GM12891 (cell line): ENCODE results near the gene ZNF217. TPM values are rescaled to one million over a fixed set of nuclear protein-coding genes. Genes with fewer than 3 reads are reported as not detected.
A peak's percentile ranks its signal among the peaks of the same experiment; 100 is the strongest.
"Not testable (repeated sequence)": the region's sequence is repeated elsewhere in the genome, so short reads cannot be mapped to it uniquely, and the experiment has no call there.

Source experiments
- DNase-seq: peaks from one replicate; pipeline ENCODE4 v3.0.0; 2011; ENCODE audit warnings: low spot score; ENCODE audit not compliant: insufficient read length
- FAIRE-seq: peaks from 2 replicates; lab custom pipeline; 2011; peaks lifted over from hg19 to GRCh38; lab: Jason Lieb, UNC
- PAX5 ChIP-seq: IDR thresholded peaks from 2 replicates; pipeline ENCODE4 v1.6.1; 2011; ENCODE audit warnings: low read length, moderate library complexity, mild to moderate bottlenecking; ENCODE audit not compliant: insufficient read depth, severe bottlenecking
- POLR2A ChIP-seq: IDR thresholded peaks from 2 replicates; pipeline ENCODE4 v1.6.1; 2011; ENCODE audit warnings: low read depth, low read length, control low read depth
- POLR2AphosphoS5 ChIP-seq: IDR thresholded peaks from 2 replicates; pipeline ENCODE4 v1.6.1; 2011; ENCODE audit warnings: low read depth, low read length, control low read depth
- POU2F2 ChIP-seq: IDR thresholded peaks from 2 replicates; pipeline ENCODE4 v1.6.1; 2011; ENCODE audit warnings: low read depth, mild to moderate bottlenecking, control low read depth, low read length, moderate library complexity
- SPI1 ChIP-seq: IDR thresholded peaks from 2 replicates; pipeline ENCODE4 v1.6.1; 2011; ENCODE audit warnings: low read depth, low read length, control low read depth
- TAF1 ChIP-seq: IDR thresholded peaks from 2 replicates; pipeline ENCODE4 v1.6.1; 2011; ENCODE audit warnings: low read depth, low read length, control low read depth
- polyA plus RNA-seq: library from polyadenylated mRNA; unstranded; fragments of >200 nt; gene quantifications from one replicate; pipeline ENCODE4 v1.2.1, GENCODE V29; 2012; ENCODE audit warnings: low read depth, missing spikeins, inconsistent platforms; ENCODE audit not compliant: missing spikeins

ZNF217 gene
- 19.2 TPM for polyA plus RNA-seq

GRCh38 chr20:53593466-53594007 lies at the start of gene ZNF217:
Gene ZNF217 (minus strand): TSS chr20:53593839. CDS start chr20:53582826, 11,013 bp downstream.
- FAIRE-seq, DNase-seq: not testable (repeated sequence)
- peak; percentile 60; the same call in 1 of the 2 replicates for TF ChIP-seq POLR2AphosphoS5

- TF ChIP-seq SPI1 (peak; percentile 66), TAF1 (peak; percentile 64; the same call in 1 of the 2 replicates), PAX5 (no peak), POLR2A (peak; percentile 83), POLR2AphosphoS5 (peak; percentile 83), POU2F2 (peak; percentile 85)
- FAIRE-seq = peak; percentile 94
- peak; percentile 52 for DNase-seq
These were observed 49.6 kb upstream of the ZNF217 start for GRCh38 chr20:53643031-53643832.

GRCh38 chr20:53642196-53643030 lies 48.8 kb upstream of the ZNF217 start:
- no peak for DNase-seq
- no peak for FAIRE-seq
- TF ChIP-seq POU2F2 (no peak), TAF1 (no peak), SPI1 (peak; percentile 64), PAX5 (no peak), POLR2AphosphoS5 (no peak)

GRCh38 chr20:53639647-53640440 lies 46.2 kb upstream of the ZNF217 start:
- TF ChIP-seq POU2F2 (no peak), POLR2A (no peak), TAF1 (no peak), SPI1 (no peak), PAX5 (no peak), POLR2AphosphoS5 (no peak)
- FAIRE-seq (no peak), DNase-seq (no peak)

- FAIRE-seq (no peak), DNase-seq (no peak)
- TF ChIP-seq PAX5 (no peak), SPI1 (no peak), TAF1 (no peak), POU2F2 (no peak), POLR2A (no peak), POLR2AphosphoS5 (no peak)
These were observed 45.5 kb upstream of the ZNF217 start for GRCh38 chr20:53639128-53639527.

GRCh38 chr20:53637310-53637709 lies 43.7 kb upstream of the ZNF217 start:
- FAIRE-seq, DNase-seq: not testable (repeated sequence)

- no peak for TF ChIP-seq TAF1
- no peak for TF ChIP-seq SPI1
- no peak for TF ChIP-seq POLR2AphosphoS5
- no peak for TF ChIP-seq PAX5
- no peak for TF ChIP-seq POU2F2
- TF ChIP-seq POLR2A = no peak
- DNase-seq (no peak), FAIRE-seq (no peak)
These were observed 43.0 kb upstream of the ZNF217 start for GRCh38 chr20:53636540-53637097.

- no peak for TF ChIP-seq SPI1
- no peak for TF ChIP-seq PAX5
- no peak for TF ChIP-seq POU2F2
- TF ChIP-seq POLR2A = no peak
- no peak for TF ChIP-seq POLR2AphosphoS5
- no peak for TF ChIP-seq TAF1
- no peak for DNase-seq
- no peak for FAIRE-seq
These were observed 41.6 kb upstream of the ZNF217 start for GRCh38 chr20:53635221-53635620.

- TF ChIP-seq TAF1 (no peak), POLR2A (no peak), POLR2AphosphoS5 (no peak), POU2F2 (no peak), SPI1 (no peak), PAX5 (no peak)
- FAIRE-seq = no peak
These were observed 38.4 kb upstream of the ZNF217 start for GRCh38 chr20:53631909-53632662.

More at GRCh38 chr20:53631909-53632662, 38.4 kb upstream of the ZNF217 start:
- DNase-seq = no peak
